Globus pallidus (tissue), 1 donor: Measurements from ENCODE around the gene ITPRIPL2.

Experiments
- DNase-seq: peaks from one replicate; pipeline ENCODE4 v3.0.0-alpha.2; 2015; ENCODE audit warnings: low spot score

The ITPRIPL2 gene

DNA sequence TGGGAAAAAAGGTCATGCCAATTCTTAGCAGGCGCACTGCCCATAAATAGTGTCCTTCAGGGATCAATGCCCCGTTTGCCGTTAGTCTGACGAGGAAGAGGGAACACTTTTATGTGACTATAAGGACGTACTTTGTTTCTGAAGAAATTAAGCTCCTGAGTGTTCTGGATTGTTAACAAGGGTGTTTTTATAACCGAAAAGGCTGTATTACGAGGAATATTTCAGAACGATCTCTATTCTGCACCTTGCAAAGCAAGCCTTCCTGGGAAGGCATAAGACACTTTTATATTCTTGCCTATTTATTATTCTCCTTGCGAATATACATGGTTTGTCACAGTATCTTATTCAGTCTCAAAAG lies 29.8 kb downstream of the ITPRIPL2 start:
- no peak for DNase-seq

DNA sequence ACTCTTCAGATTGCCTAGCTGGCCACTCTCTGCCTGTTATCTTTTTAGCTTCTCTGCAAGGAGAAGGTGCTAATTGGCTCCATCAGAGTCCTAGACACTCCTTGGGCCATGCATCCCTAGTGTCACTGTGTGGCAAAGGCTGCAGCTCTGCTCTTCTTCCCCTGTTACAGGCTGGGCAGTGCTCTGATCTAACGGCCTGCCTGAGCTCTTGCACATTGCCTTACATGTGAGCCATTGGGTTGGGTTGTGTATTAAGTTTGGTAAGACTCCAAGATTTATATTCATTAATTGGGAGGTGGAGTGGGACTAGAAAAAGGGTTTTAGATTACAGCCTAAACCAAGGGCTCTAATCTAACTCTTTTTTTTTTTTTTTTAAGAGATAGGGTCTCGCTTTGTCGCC lies 31.2 kb downstream of the ITPRIPL2 start:
- no peak for DNase-seq

DNA sequence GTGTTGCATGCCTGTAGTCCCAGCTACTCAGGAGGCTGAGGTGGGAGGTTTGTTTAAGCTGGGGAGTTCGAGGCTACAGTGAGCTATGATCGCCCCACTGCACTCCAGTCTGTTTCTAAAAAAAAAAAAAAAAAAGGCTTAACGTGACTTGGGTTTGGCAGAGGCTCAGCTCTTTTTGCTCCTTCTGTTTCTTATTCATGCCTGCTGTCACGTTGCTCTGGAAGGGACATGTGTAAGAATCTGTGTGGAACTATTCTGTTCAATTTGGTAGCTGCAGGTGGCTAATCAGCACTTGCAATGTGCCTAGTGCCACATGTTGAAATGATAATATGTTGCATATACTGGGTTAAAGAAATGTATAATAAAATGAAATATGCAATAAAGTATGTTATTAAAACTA lies 33.4 kb downstream of the ITPRIPL2 start:
- no peak for DNase-seq

DNA sequence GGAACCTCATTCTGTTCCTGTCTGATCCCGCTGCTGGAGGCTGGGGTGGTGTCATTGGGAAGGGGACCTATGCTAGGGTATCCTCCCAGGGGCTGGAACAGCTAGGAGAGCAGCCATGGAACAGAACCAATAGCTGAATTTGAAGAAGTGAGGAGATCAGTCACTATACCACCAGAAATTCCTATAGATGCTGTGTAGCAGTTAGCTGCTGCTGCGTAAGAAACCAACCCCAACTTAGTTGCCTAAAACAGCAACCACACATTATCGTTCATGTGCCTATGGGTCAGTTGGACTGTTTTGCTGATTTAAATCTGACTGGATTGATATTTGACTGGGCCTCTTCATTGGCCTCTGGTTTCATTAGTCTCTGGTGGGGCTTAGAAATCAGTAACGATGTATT lies 33.9 kb downstream of the ITPRIPL2 start:
- no peak for DNase-seq

DNA sequence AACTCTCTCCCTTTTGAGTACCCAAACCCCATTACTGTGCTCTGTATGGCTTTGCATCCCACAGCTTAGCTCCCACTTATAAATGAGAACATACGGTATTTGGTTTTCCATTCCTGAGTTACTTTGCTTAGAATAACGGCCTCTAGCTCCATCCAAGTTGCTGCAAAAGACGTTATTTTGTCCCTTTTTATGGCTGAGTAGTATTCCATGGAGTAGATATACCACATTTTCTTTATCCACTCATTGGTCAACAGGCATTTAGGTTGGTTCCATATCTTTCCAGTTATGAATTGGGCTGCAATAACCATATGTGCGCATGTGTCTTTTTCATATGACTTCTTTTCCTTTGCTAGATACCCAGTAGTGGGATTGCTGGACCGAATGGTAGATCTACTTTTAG lies 34.4 kb downstream of the ITPRIPL2 start:
- no peak for DNase-seq

DNA sequence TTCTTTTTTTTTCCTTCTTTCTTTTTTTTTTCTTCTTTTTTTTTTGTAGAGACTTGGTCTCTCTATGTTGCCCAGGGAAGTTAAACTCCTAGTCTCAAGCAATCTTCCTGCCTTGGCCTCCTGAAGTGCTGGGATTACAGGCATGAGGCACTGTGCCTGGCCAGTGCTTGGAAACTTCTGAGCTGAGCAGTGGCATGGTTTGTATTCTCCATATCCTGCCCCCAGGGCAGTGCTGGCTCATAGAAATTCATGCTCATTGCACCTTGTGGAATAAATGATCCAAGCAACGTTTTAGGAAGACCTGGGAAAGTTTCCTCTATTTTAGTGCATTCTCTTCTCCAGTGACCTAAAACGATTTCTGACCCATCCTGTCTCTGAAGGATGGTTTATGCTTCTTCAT lies 37.5 kb downstream of the ITPRIPL2 start:
- DNase-seq = no peak

DNA sequence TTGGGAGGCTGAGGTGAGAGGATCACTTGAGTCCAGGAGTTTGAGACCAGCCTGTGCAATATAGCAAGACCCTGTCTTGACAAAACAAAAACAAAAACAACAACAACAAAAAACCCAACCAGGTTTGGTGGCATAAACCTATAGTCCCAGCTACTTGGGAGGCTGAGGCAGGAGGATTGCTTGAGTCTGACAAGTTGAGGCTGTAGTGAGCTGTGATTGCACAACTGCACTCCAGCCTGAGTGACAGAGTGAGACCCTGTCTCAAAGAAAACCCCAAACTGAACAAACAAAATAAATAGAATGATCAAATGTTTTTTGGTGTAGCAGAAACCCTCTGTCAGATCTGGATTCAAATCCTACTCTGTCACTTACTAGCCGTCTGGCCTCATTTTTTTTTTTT lies 38.3 kb downstream of the ITPRIPL2 start:
- DNase-seq = no peak

DNA sequence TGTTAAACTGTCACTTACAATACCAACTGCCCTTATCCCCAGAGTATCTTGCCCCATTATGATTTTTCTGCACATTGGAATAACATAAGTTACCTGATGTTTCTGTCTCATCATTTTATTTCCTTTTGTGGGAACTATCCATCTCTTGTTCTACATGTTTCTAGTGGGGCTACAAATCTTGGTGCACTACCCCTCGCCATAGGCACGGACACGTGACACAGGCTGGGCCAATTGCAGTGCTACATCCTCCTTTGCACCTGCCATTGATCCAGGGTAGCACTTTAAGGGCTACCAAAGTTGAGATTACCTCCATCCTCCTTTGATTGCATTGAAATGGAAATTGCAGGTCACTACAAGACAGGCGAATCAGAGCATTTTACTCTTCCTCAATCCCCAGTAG lies 40.1 kb downstream of the ITPRIPL2 start:
- DNase-seq = no peak

DNA sequence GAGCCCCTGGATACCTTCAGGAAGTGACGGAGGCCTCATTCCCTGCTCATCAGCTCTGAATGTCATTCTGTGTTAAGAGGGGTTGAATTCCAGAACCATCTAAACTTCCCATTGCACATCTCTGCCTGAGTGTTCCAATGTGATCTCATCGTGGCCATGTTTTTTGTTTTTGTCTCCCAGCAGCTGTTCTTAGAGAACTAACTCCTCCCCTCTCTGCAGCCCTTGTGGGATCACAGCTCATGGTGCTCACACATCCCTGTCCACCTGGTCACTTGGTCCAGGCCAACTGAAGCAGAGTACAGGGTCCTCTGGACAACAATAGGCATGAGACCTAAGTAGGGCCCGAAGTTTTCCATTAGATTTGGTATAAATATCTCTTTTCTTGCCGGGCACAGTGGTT lies 48.3 kb downstream of the ITPRIPL2 start:
- DNase-seq = no peak

DNA sequence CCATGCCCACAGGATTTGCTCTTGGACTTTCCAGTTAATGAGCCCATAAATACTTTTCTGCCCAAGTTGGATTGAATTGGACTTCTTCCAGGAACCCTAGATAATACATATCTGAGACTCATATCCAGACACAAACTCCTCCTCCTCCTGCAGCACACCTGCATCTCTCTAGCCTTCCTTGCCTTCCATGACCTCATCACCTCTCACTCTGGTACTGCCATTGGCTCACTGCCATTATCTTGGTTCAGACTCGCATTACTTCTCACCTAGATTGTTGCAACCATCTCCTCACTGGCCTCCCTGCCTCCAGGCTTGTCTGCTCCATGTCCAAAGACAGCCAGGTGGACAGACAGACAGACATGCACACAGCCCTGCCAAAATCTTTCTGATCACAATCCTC lies 49.5 kb downstream of the ITPRIPL2 start:
- DNase-seq = no peak

DNA sequence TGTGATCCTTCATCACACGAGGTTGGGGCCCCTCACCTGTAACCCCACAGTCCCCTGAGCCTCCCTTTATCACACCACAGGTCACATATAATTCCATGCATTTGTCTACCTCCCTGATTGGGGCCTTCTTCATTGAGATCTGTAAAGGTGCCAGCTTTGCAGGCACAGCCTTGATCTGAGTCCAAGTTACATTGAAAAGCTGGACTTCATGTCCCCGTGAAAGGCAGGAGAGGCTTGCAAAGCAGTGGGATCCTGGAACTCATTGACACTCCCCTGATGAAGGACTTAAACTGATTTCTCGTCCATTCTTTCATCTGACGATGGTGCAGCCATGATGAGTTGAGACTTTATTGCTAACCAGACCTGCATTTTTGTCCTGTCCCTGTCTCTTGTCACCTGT lies 50.5 kb downstream of the ITPRIPL2 start:
- no peak for DNase-seq

DNA sequence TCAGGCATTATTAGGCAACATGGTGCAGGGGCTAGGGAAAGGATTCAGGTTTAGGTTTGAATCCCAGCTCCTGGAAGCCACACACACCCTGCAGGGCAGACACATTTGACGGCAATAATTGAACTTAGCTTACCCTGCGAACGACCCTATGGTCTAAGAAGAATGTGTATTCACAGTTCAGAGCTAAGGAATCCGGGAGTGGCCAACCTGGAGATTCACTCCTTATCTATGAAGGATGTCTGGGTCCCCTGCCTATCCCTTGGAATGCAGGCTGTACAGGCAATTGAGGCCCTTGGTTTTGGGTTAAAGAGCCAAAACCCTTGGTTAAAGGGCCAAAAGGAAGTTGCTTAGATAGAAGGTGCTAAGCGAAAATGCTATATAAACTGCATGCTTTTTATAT lies 51.3 kb downstream of the ITPRIPL2 start:
- no peak for DNase-seq

DNA sequence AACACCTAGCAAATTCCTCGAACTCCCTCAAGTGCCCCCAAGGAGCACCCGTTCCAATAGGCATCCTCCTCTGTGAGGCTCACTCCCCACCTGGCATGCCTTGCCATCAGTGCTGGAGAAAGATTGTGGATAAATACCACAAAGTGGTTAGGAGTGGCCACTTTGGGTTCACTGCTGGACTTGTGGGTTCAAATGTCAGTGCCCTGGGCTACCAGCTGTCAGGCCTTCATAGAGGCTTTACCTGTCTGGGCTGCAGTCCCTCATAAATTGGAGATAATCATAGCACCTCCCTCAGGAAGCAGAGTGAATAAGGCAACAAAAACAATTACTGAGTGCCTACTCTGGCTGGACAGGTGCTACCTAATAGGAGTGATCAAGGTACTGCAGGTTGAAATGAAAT lies 52.7 kb downstream of the ITPRIPL2 start:
- no peak for DNase-seq

DNA sequence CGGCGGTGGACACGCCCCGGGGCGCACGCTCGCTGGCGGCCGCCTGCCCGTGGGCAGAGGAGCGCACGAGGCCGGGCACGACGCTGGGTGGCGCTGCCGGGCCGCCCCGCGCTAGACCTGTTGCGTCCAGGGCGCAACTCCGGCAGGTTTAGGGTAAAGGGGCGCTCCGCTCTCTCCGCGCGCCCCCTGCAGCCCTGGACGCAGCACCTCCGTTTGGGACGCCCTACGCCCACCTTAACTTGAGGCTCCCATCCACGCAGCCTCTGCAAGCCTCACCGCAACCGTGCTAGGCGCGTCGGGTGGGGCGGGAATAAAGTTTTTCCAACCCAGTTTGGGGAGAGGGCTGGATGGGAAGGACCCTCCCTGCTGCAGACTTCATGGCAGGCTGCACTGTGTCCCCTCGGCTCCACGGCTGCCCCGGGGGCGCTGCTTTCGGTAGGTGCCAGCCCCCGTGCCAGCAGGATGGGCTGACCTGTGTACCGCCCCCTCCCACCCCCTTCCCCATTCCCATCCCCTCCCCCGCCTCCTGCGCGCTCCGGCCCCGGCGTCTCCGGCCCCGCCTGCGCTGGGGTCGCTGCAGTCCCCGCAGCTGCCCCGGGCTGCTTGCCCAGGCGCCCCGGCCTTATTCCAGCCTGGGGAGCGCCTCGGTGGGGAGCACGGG lies 54.1 kb downstream of the ITPRIPL2 start, which contains the start of gene SYT17:
Gene SYT17, plus strand, starts transcription at position 531 of the 661 bp plus-strand sequence. CDS start 407 bp downstream, outside the sequence.
- peak; percentile 63 for DNase-seq

DNA sequence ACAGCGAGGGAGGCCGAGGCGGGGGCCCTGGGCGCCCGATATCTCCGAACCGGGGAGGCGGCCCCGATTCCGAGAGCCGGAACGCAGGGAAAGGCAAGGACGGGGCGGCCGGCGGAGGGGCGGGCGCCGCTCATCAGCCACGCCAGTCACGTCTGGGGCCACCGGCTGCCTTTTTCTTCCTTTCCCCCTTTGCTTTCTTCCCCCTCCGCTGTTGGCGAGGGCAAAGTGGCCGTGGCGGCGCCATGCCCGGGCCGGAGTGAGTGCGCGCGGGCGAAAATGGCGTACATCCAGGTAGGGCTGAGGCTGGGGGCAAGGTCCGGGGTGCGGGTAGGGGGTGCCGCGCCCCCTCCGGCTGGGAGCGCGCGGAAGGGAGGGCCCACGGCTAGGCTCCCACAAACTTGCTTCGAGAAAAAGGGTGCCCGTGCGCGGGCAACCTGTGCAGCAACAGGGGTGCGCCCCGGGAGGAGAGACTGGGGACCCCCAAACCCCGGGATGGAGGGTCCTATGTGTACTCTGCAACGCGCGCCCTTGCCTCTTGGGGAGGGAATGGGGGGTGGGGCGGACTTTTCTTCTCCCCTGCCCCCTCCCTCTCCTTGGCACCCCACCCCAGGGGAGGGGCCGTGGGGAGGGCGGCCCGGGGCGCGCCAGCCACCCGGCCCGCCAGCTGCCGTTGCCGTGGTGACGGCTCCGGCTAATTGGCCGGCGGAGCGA lies 54.8 kb downstream of the ITPRIPL2 start:
- peak; percentile 63 for DNase-seq

DNA sequence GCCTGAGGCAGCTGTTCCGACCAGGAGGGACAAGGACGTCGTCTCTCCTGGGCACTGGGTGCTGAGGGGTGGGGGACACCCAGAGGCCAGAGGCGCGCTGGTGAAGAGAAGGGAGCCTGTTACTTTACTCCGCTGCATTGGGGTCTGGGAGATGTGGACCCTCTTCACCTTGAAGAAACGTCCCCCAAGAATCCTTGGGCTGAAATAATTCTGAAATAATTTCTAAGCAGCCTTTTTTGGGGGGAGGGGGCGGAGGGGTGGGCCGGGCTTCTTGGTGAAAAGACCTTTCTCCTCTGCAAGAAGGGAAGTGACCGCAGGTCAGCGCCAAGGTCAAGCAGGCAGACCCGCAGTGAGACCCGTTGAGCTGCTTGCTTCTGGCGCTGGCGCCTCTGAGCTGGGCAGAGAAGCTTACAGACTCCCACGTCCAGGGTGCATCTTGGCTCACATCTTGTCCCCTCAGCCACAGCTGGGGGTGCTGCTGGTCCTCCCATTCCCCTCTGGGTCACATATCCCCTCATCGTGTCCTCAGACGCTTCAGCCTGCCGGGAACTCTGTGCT lies 55.4 kb downstream of the ITPRIPL2 start:
- DNase-seq = no peak

DNA sequence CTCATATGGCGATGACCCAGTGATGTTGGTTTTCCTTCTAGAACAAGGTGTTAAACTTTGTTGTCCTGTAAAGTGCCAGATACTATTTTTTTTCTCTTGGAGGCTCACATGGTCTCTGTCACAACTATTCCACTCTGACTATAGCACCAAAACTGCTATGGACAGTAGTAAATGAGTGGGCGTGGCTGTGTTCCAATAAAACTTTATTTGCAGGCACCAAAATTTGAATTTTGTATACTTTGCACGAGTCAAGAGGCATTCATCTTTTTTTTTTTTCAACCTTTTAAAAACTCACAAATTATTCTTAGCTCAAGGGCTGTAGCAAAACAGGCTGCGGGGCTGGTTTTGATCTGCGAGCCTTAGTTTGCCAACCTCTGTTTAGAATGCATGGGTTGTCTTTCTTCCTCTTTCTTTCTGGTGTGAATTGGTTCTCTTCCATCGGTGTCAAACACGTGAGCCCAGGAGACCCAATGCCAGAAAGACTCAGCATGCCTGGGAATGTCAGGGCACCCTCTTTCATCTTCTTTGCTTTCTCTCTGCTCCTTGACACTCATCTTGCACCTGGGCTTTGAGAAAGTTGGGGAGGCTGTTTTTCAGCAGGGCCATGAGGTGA lies 56.4 kb downstream of the ITPRIPL2 start:
- no peak for DNase-seq
